Fibroblast of the aortic adventitia (primary cell): Measurements from ENCODE around the gene TRPV4. TPM values are rescaled to one million over a fixed set of nuclear protein-coding genes. Genes with fewer than 3 reads are reported as not detected.

ENCODE experiments used
- DNase-seq: peaks from one replicate; pipeline ENCODE4 v3.0.0-alpha.2; 2010; ENCODE audit warnings: low read depth
- H3K4me3 ChIP-seq: 2 replicates; pipeline ENCODE4 v1.5.1; 2011; ENCODE audit warnings: low read depth, mild to moderate bottlenecking, control low read depth, low read length, moderate library complexity
- CTCF ChIP-seq: IDR thresholded peaks from 2 replicates; pipeline ENCODE4 v1.5.1; 2011; ENCODE audit warnings: mild to moderate bottlenecking, low read length, control low read depth, inconsistent platforms; ENCODE audit not compliant: insufficient read depth
- total RNA-seq: library from RNA; depleted of rRNA; stranded (reverse); fragments of >200 nt; gene quantifications from 2 replicates; pipeline ENCODE4 v1.2.3, GENCODE V29; 2012; ENCODE audit warnings: low replicate concordance

TRPV4 gene
- total RNA-seq, 1 donor: 2.1 TPM

- DNase-seq: no peak
- H3K4me3 ChIP-seq: no peak overlapping the region
- TF ChIP-seq CTCF: no peak
Measured at GRCh38 chr12:109764776-109765445, 68.3 kb downstream of the TRPV4 start.

- DNase-seq: no peak
- H3K4me3 ChIP-seq: no peak overlapping the region
- no peak for TF ChIP-seq CTCF
Measured at GRCh38 chr12:109764123-109764522, 69.1 kb downstream of the TRPV4 start.

GRCh38 chr12:109763201-109763841, 69.9 kb downstream of the TRPV4 start:
- no peak for TF ChIP-seq CTCF
- H3K4me3 ChIP-seq: no peak overlapping the region
- DNase-seq: peak; percentile 35

- no peak overlapping the region for H3K4me3 ChIP-seq
- TF ChIP-seq CTCF: no peak
- DNase-seq: no peak
Measured at GRCh38 chr12:109762673-109763191, 70.5 kb downstream of the TRPV4 start.

- no peak for TF ChIP-seq CTCF
- no peak for DNase-seq
- no peak overlapping the region for H3K4me3 ChIP-seq
Measured at GRCh38 chr12:109762071-109762672, 71.0 kb downstream of the TRPV4 start.

GRCh38 chr12:109760930-109761921, 72.0 kb downstream of the TRPV4 start:
- TF ChIP-seq CTCF: no peak
- DNase-seq: no peak
- H3K4me3 ChIP-seq: no peak overlapping the region
